Uterus (tissue), 4 donors: ENCODE results near the gene ZC3H13. TPM values are rescaled to one million over a fixed set of nuclear protein-coding genes. Genes with fewer than 3 reads are reported as not detected.

Experiments used
- DNase-seq, 2 donors: peaks; one replicate each; pipeline ENCODE4 v3.0.0-alpha.2; 2019 to 2020
- H3K27ac ChIP-seq, 2 donors: fragments of 200-600 bp; sonication (generic); 1 replicate in 1 of 2; 2 replicates in 1 of 2; pipeline ENCODE4 v1.5.1; 2016 to 2018
- H3K27me3 ChIP-seq, 2 donors: fragments of 200-600 bp; sonication (generic); one replicate each; pipeline ENCODE4 v1.5.1; 2018 to 2019; ENCODE audit warnings: control low read depth in 1 of 2
- H3K36me3 ChIP-seq, 2 donors: fragments of 200-600 bp; sonication (generic); one replicate each; pipeline ENCODE4 v1.5.1; 2019; ENCODE audit warnings: control low read depth in 1 of 2
- H3K4me1 ChIP-seq, 2 donors: fragments of 200-600 bp; sonication (generic); one replicate each; pipeline ENCODE4 v1.5.1; 2018 to 2019; ENCODE audit warnings: control low read depth in 1 of 2
- H3K4me3 ChIP-seq, 2 donors: fragments of 200-600 bp; sonication (generic); 1 replicate in 1 of 2; 2 replicates in 1 of 2; pipeline ENCODE4 v1.5.1; 2018 to 2019; ENCODE audit warnings: mild to moderate bottlenecking in 1 of 2
- H3K9me3 ChIP-seq, 2 donors: fragments of 200-600 bp; sonication (generic); one replicate each; pipeline ENCODE4 v1.5.1; 2019; ENCODE audit warnings: control low read depth in 1 of 2
- POLR2A ChIP-seq, 2 donors: fragments of 450-650 bp; IDR thresholded peaks; one replicate each; pipeline ENCODE4 v1.6.1; 2016; ENCODE audit warnings: antibody characterized with exemption in 2 of 2, mild to moderate bottlenecking in 1 of 2, moderate library complexity in 1 of 2
- intact Hi-C: fragments of 100-400 bp; cut with DNase I; formaldehyde crosslinking; loops from one replicate; pipeline ENCODE4 v1.15.1; 2023; ENCODE audit warnings: low total_unique reads
- total RNA-seq, 4 donors: library from RNA; depleted of rRNA in 3 of 4; stranded (reverse); fragments of >200 nt in 3 of 4; gene quantifications; one replicate each; pipeline versions ENCODE4 v1.1.0 to v1.2.4, GENCODE V29; 2014 to 2023
- TF ChIP-seq, protein P1 (sequence below), 4 experiments: fragments of 200-600 bp in 2 of 4; fragments of 450-650 bp in 2 of 4; sonication (generic) in 2 of 4; IDR thresholded peaks; one replicate each; pipeline ENCODE4 v1.5.1; 2016 to 2019; ENCODE audit warnings: antibody characterized with exemption in 4 of 4, mild to moderate bottlenecking in 2 of 4, moderate library complexity in 1 of 4
- donor health status: DM: yes; HTN: yes; CAD: no.

ZC3H13 gene
- total RNA-seq, 4 donors from 2014 or later = 16.5 to 73.0 (median 37.1) TPM

DNA sequence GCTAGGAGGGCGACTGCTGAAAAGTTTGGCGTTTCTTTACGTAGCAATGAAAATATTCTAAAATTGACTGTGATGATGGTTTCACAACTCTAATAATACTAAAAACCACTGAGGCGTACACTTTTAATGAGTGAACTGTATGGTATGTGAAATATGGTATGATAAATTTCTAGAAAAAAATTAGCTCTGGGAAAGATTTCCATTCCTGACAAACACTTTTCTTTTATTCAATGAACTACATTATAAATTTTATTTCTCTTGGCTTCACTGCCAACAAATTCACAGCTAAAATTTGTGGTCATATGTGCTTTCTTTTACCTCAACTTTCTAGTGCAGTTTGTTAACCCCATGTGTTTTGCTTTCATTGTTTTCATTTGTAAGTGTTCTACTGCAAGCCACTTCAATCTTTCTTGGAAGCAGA lies 11.1 kb downstream of the ZC3H13 start:
- Histone ChIP-seq H3K27me3 (no peaks in the 10 kb centered on the region), H3K36me3 (no peaks in the 10 kb centered on the region), H3K4me1 (no peaks in the 10 kb centered on the region), H3K4me3 (no peak overlapping the region), H3K27ac (no peak overlapping the region), H3K9me3 (no peaks in the 10 kb centered on the region)
- no peak for DNase-seq
- intact Hi-C loops = no loop called here
- TF ChIP-seq, protein P1, sequence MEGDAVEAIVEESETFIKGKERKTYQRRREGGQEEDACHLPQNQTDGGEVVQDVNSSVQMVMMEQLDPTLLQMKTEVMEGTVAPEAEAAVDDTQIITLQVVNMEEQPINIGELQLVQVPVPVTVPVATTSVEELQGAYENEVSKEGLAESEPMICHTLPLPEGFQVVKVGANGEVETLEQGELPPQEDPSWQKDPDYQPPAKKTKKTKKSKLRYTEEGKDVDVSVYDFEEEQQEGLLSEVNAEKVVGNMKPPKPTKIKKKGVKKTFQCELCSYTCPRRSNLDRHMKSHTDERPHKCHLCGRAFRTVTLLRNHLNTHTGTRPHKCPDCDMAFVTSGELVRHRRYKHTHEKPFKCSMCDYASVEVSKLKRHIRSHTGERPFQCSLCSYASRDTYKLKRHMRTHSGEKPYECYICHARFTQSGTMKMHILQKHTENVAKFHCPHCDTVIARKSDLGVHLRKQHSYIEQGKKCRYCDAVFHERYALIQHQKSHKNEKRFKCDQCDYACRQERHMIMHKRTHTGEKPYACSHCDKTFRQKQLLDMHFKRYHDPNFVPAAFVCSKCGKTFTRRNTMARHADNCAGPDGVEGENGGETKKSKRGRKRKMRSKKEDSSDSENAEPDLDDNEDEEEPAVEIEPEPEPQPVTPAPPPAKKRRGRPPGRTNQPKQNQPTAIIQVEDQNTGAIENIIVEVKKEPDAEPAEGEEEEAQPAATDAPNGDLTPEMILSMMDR (IDR thresholded peaks at IDR 0.05) = no peak
- TF ChIP-seq POLR2A (IDR thresholded peaks at IDR 0.05) = no peak

GRCh38 chr13:46040763-46041162 lies 11.8 kb downstream of the ZC3H13 start:
- Histone ChIP-seq H3K27ac (no peak overlapping the region), H3K27me3 (no peaks in the 10 kb centered on the region), H3K36me3 (no peaks in the 10 kb centered on the region), H3K4me3 (no peak overlapping the region), H3K4me1 (no peaks in the 10 kb centered on the region), H3K9me3 (no peaks in the 10 kb centered on the region)
- no peak for DNase-seq
- TF ChIP-seq, protein P1 (IDR thresholded peaks at IDR 0.05) = no peak
- intact Hi-C loops = no loop called here

DNA sequence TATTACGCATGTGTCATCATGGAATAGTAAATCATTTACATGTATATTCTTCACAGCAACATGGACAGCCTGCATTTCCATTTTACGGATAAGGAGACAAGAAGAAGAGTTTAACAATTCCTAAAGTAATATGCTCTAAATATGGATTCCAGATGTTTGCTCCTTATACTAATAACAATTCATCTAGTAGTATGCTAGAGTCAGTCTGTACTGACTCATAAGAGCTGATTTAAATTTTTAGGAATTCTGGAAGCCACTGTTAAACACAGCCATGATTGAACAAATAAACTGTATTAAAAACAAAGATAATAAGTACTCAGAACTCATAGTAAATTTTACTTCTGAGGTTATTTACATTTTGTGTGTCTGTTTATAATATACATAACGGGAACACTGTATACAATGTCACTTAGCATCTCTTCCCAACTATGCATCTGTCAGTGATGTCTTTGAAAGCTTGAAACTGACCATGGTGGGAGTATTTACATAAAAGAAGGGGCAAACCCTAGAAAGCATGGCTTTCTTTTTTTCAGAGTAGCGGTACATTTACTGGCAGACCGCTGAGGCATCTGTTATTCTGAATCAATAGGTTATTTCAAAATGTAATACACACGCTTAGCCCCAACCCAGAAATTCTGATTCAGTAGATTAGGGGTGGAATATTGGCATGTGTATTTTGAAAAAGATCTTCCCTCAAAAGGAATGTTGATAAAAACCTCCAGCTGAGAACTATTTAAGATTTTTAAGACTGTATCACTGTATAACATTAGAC lies 12.9 kb downstream of the ZC3H13 start:
- H3K9me3 ChIP-seq = no peaks in the 10 kb centered on the region
- TF ChIP-seq, protein P1 (IDR thresholded peaks at IDR 0.05) = no peak
- no peak for TF ChIP-seq POLR2A (IDR thresholded peaks at IDR 0.05)
- no peaks in the 10 kb centered on the region for H3K4me1 ChIP-seq
- H3K27me3 ChIP-seq = no peaks in the 10 kb centered on the region
- H3K27ac ChIP-seq = no peak overlapping the region
- no peak for DNase-seq
- intact Hi-C loops = no loop called here
- H3K4me3 ChIP-seq = no peak overlapping the region
- no peaks in the 10 kb centered on the region for H3K36me3 ChIP-seq

- TF ChIP-seq, protein P1 (IDR thresholded peaks at IDR 0.05) = no peak
- TF ChIP-seq POLR2A (IDR thresholded peaks at IDR 0.05) = no peak
- Histone ChIP-seq H3K27ac (no peak overlapping the region), H3K9me3 (no peaks in the 10 kb centered on the region), H3K27me3 (no peaks in the 10 kb centered on the region), H3K4me1 (no peaks in the 10 kb centered on the region), H3K4me3 (no peak overlapping the region), H3K36me3 (no peaks in the 10 kb centered on the region)
- no peak for DNase-seq
- intact Hi-C loops = no loop called here
Observed at GRCh38 chr13:46038296-46038695, 14.2 kb downstream of the ZC3H13 start.

- H3K4me1 ChIP-seq = no peaks in the 10 kb centered on the region
- no peaks in the 10 kb centered on the region for H3K36me3 ChIP-seq
- intact Hi-C loops = no loop called here
- H3K27me3 ChIP-seq = no peaks in the 10 kb centered on the region
- TF ChIP-seq, protein P1 (IDR thresholded peaks at IDR 0.05) = no peak
- no peak for TF ChIP-seq POLR2A (IDR thresholded peaks at IDR 0.05)
- no peak overlapping the region for H3K4me3 ChIP-seq
- DNase-seq = no peak
- no peak overlapping the region for H3K27ac ChIP-seq
- H3K9me3 ChIP-seq = no peaks in the 10 kb centered on the region
Observed at GRCh38 chr13:46035066-46035465, 17.5 kb downstream of the ZC3H13 start.
